Natural killer cell (primary cell): ENCODE data around the gene KRTAP5-2. TPM values are rescaled to one million over a fixed set of nuclear protein-coding genes. Genes with fewer than 3 reads are reported as not detected.

Experiments used
- ATAC-seq, 3 donors: fragments of 150-1000 bp in 2 of 3; fragments of 200-7000 bp in 1 of 3; cut with Tn5 transposase; 1 replicate in 1 of 3; 2 replicates in 2 of 3; pipeline ENCODE4 v1.10.0; 2021; ENCODE audit warnings: mild to moderate bottlenecking in 2 of 3, moderate library complexity in 2 of 3
- DNase-seq, 2 donors: peaks; one replicate each; pipeline versions ENCODE4 v3.0.0 to v3.0.0-alpha.2; 2013 to 2021; ENCODE audit warnings: mixed read lengths in 1 of 2
- H3K27ac ChIP-seq: one replicate; pipeline ENCODE4 v1.5.1; 2013; ENCODE audit warnings: mild to moderate bottlenecking, low read length
- H3K27me3 ChIP-seq: one replicate; pipeline ENCODE4 v1.6.1; 2013; ENCODE audit warnings: low read length; ENCODE audit not compliant: control insufficient read depth, insufficient read depth
- H3K36me3 ChIP-seq: one replicate; pipeline ENCODE4 v1.6.1; 2013; ENCODE audit warnings: low read length; ENCODE audit not compliant: control insufficient read depth, insufficient read depth
- H3K4me1 ChIP-seq: one replicate; pipeline ENCODE4 v1.6.1; 2013; ENCODE audit warnings: low read length; ENCODE audit not compliant: control insufficient read depth, insufficient read depth
- H3K4me3 ChIP-seq: one replicate; pipeline ENCODE4 v1.5.1; 2013; ENCODE audit warnings: low read length
- H3K9me3 ChIP-seq: one replicate; pipeline ENCODE4 v1.6.1; 2013; ENCODE audit warnings: low read length; ENCODE audit not compliant: control insufficient read depth, insufficient read depth
- H3K27ac Mint-ChIP-seq, 2 donors: one replicate each; pipeline ENCODE4 v1.8.0; 2022; ENCODE audit warnings: mild to moderate bottlenecking in 2 of 2, mixed read lengths in 2 of 2, moderate library complexity in 1 of 2
- H3K27me3 Mint-ChIP-seq, 2 donors: one replicate each; pipeline ENCODE4 v1.8.0; 2022; ENCODE audit warnings: low read depth in 2 of 2, mixed read lengths in 2 of 2
- H3K36me3 Mint-ChIP-seq: one replicate; pipeline ENCODE4 v1.8.0; 2022; ENCODE audit warnings: mixed read lengths
- H3K4me1 Mint-ChIP-seq, 2 donors: one replicate each; pipeline ENCODE4 v1.8.0; 2022; ENCODE audit warnings: mixed read lengths in 2 of 2
- H3K4me3 Mint-ChIP-seq: one replicate; pipeline ENCODE4 v1.8.0; 2022; ENCODE audit warnings: mild to moderate bottlenecking, moderate library complexity, mixed read lengths
- H3K9me3 Mint-ChIP-seq, 2 donors: one replicate each; pipeline ENCODE4 v1.8.0; 2022; ENCODE audit warnings: mixed read lengths in 2 of 2
- CTCF ChIP-seq: fragments of 200-600 bp; IDR thresholded peaks from one replicate; pipeline ENCODE4 v1.8.0; 2022; ENCODE audit warnings: antibody characterized with exemption
- WGBS: methylation state at CpG from one replicate; pipeline ENCODE4 v1.1.7; 2013; ENCODE audit warnings: missing lambda C conversion rate; ENCODE audit not compliant: insufficient coverage; 5-methylcytosine and 5-hydroxymethylcytosine counted together
- intact Hi-C: fragments of 100-400 bp; cut with micrococcal nuclease; formaldehyde crosslinking; loops from one replicate; pipeline ENCODE4 v1.14.2; 2022
- total RNA-seq, 4 donors: library from RNA; stranded (reverse); fragments of 120-200 nt in 1 of 4; gene quantifications; one replicate each; pipeline versions ENCODE4 v1.2.3 to v1.2.4, GENCODE V29; 2013 to 2022

The KRTAP5-2 gene
- total RNA-seq, 3 donors from 2014 or later (not counting 1 experiment from before 2014, with no cell fraction given): not detected

- 5% methylated on average over 35 of the region's 37 CpGs for WGBS
- intact Hi-C loops: loop anchor here (5.0 kb wide), 2 partner anchors 279 to 371 kb away; partner anchors contain the start of gene LSP1
- H3K4me3 Mint-ChIP-seq: peak overlapping the region; percentile 78
Observed at GRCh38 chr11:1573077-1573902, 24.8 kb downstream of the KRTAP5-2 start.

GRCh38 chr11:1572197-1573076 is 25.7 kb downstream of the KRTAP5-2 start, which contains the start of gene DUSP8:
DUSP8 (minus strand) TSS chr11:1572271; CDS start chr11:1565826, 6,445 bp downstream.
- ATAC-seq (peak; percentile 50 to 75 (median 67)), DNase-seq (peak; percentile 97 to 98)
- Histone ChIP-seq H3K27ac (peak within 1 kb of the TSS; percentile 80), H3K36me3 (no peaks in the 10 kb centered on the region), H3K9me3 (no peaks in the 10 kb centered on the region), H3K27me3 (peaks cover 9% of the 10 kb centered on the region), H3K4me1 (peaks cover 53% of the 10 kb centered on the region), H3K4me3 (peak within 1 kb of the TSS; percentile 41)
- Mint-ChIP-seq H3K27me3 (peaks cover 0 to 17% of the 10 kb centered on the region in 2 donors), H3K4me1 (peaks cover 10 to 45% of the 10 kb centered on the region in 2 donors), H3K9me3 (no peaks in the 10 kb centered on the region), H3K27ac (peak within 1 kb of the TSS; percentile 76 to 94), H3K4me3 (peak within 1 kb of the TSS; percentile 78), H3K36me3 (no peaks in the 10 kb centered on the region)
- intact Hi-C loops: loop anchor here (5.0 kb wide), 2 partner anchors 280 to 370 kb away; partner anchors contain the start of gene LSP1
- TF ChIP-seq CTCF: no peak
- under 1% methylated on average over 124 of the region's 124 CpGs for WGBS

More at GRCh38 chr11:1573077-1573902, 24.8 kb downstream of the KRTAP5-2 start:
- Histone ChIP-seq H3K36me3 (no peaks in the 10 kb centered on the region), H3K27me3 (peaks cover 9% of the 10 kb centered on the region), H3K4me1 (peaks cover 45% of the 10 kb centered on the region), H3K9me3 (peaks cover under 1% of the 10 kb centered on the region), H3K4me3 (peak overlapping the region; percentile 41), H3K27ac (peak overlapping the region; percentile 80)
- Mint-ChIP-seq H3K9me3 (no peaks in the 10 kb centered on the region), H3K27me3 (peaks cover 0 to 17% of the 10 kb centered on the region in 2 donors), H3K36me3 (no peaks in the 10 kb centered on the region), H3K27ac (peak overlapping the region; percentile 76 to 94), H3K4me1 (peaks cover 9 to 37% of the 10 kb centered on the region in 2 donors)
- ATAC-seq (peak in 1 of 3 donors; percentile 14), DNase-seq (peak; percentile 53 to 75)
- TF ChIP-seq CTCF: no peak

GRCh38 chr11:1571760-1572196 is 26.3 kb downstream of the KRTAP5-2 start:
- TF ChIP-seq CTCF: no peak
- H3K4me3 Mint-ChIP-seq: no peak overlapping the region
- ATAC-seq (no peak), DNase-seq (no peak)
- intact Hi-C loops: loop anchor here (2.0 to 5.0 kb wide), 3 partner anchors 17 to 369 kb away; partner anchors contain the start of gene LSP1
- H3K27ac ChIP-seq: no peak overlapping the region
- no peaks in the 10 kb centered on the region for H3K9me3 Mint-ChIP-seq
- peak overlapping the region in 1 of 2 donors; percentile 94 for H3K27ac Mint-ChIP-seq
- 1% methylated on average over 91 of the region's 91 CpGs for WGBS
- H3K9me3 ChIP-seq: no peaks in the 10 kb centered on the region
- peaks cover 9% of the 10 kb centered on the region for H3K27me3 ChIP-seq
- H3K27me3 Mint-ChIP-seq: peaks cover 0 to 16% of the 10 kb centered on the region in 2 donors
- H3K36me3 Mint-ChIP-seq: no peaks in the 10 kb centered on the region
- H3K4me3 ChIP-seq: no peak overlapping the region
- H3K36me3 ChIP-seq: no peaks in the 10 kb centered on the region
- peaks cover 58% of the 10 kb centered on the region for H3K4me1 ChIP-seq
- peaks cover 10 to 46% of the 10 kb centered on the region in 2 donors for H3K4me1 Mint-ChIP-seq
